HG03342 (cell line): ENCODE measurements around the gene FFAR2.
"Not testable (repeated sequence)": the region's sequence is repeated elsewhere in the genome, so short reads cannot be mapped to it uniquely, and the experiment has no call there.

Experiments used
- ATAC-seq: cut with Tn5 transposase; IDR thresholded peaks from one replicate; pipeline ENCODE4 v1.9.1; 2021; ENCODE audit warnings: mild to moderate bottlenecking, moderate library complexity; ENCODE audit not compliant: unreplicated experiment

FFAR2 gene

GRCh38 chr19:35447606-35448469 lies at the start of gene FFAR2:
FFAR2 (plus strand) TSS chr19:35448257; CDS start chr19:35449715, 1,458 bp downstream.
- ATAC-seq = no peak

- no peak for ATAC-seq
Measured at GRCh38 chr19:35398570-35398969, 49.5 kb upstream of the FFAR2 start.

GRCh38 chr19:35399231-35399630 lies 48.8 kb upstream of the FFAR2 start:
- ATAC-seq = no peak

- no peak for ATAC-seq
Measured at GRCh38 chr19:35399948-35400772, 47.9 kb upstream of the FFAR2 start.

GRCh38 chr19:35400773-35401100 lies 47.3 kb upstream of the FFAR2 start:
- no peak for ATAC-seq

- not testable (repeated sequence) for ATAC-seq
Measured at GRCh38 chr19:35401416-35401815, 46.6 kb upstream of the FFAR2 start.

GRCh38 chr19:35403116-35403760 lies 44.8 kb upstream of the FFAR2 start:
- ATAC-seq = no peak

- no peak for ATAC-seq
Measured at GRCh38 chr19:35404879-35405622, 43.0 kb upstream of the FFAR2 start.

GRCh38 chr19:35407619-35408018 lies 40.4 kb upstream of the FFAR2 start:
- ATAC-seq = no peak

GRCh38 chr19:35408284-35409171 lies 39.5 kb upstream of the FFAR2 start:
- no peak for ATAC-seq

- no peak for ATAC-seq
Measured at GRCh38 chr19:35409191-35409590, 38.9 kb upstream of the FFAR2 start.

GRCh38 chr19:35410487-35410886 lies 37.6 kb upstream of the FFAR2 start:
- ATAC-seq = no peak

- ATAC-seq = no peak
Measured at GRCh38 chr19:35414442-35414841, 33.6 kb upstream of the FFAR2 start.

GRCh38 chr19:35416331-35416730 lies 31.7 kb upstream of the FFAR2 start:
- no peak for ATAC-seq

GRCh38 chr19:35417278-35417677 lies 30.8 kb upstream of the FFAR2 start:
- ATAC-seq = no peak

- no peak for ATAC-seq
Measured at GRCh38 chr19:35417713-35418534, 30.1 kb upstream of the FFAR2 start.

GRCh38 chr19:35419046-35419445 lies 29.0 kb upstream of the FFAR2 start:
- ATAC-seq = no peak

- no peak for ATAC-seq
Measured at GRCh38 chr19:35419805-35420204, 28.3 kb upstream of the FFAR2 start.

GRCh38 chr19:35421362-35421761 lies 26.7 kb upstream of the FFAR2 start:
- no peak for ATAC-seq
